KOPT-K1 (cell line): ENCODE results near the gene USE1.

Experiments
- H3K27ac ChIP-seq: fragments of 200-600 bp; sonication (generic); 2 replicates; pipeline ENCODE4 v1.5.1; 2016; ENCODE audit warnings: antibody characterized with exemption, mild to moderate bottlenecking, low read depth, low read length; ENCODE audit not compliant: poor library complexity, severe bottlenecking
- H3K36me3 ChIP-seq: fragments of 200-600 bp; sonication (generic); 2 replicates; pipeline ENCODE4 v1.5.1; 2017; ENCODE audit warnings: antibody characterized with exemption, mild to moderate bottlenecking, low read length, moderate library complexity; ENCODE audit not compliant: insufficient read depth
- H3K9me3 ChIP-seq: fragments of 200-600 bp; sonication (generic); 2 replicates; pipeline ENCODE4 v1.5.1; 2017; ENCODE audit warnings: antibody characterized with exemption, low read length, mild to moderate bottlenecking; ENCODE audit not compliant: insufficient read depth, poor library complexity, severe bottlenecking

The USE1 gene

DNA sequence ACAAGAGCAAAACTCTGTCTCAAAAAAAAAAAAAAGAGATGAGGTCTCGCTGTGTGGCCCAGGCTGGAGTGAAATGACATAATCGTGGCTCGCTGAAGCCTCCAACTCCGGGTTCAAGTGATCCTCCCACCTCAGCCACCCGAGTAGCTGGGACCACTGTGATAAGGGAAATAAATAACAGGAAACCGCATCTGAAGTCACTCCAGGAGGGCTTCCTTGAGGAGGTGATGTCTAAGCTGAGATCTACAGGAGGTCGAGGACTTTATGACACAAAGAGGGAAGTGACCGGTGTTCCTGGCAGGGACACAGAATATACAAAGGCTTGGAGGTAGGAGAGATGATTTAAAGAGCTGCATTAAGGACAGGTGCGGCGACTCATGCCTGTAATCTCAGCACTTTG, 39.5 kb downstream of the USE1 start:
- no peaks in the 10 kb centered on the region for H3K36me3 ChIP-seq
- no peak overlapping the region for H3K27ac ChIP-seq
- no peaks in the 10 kb centered on the region for H3K9me3 ChIP-seq

DNA sequence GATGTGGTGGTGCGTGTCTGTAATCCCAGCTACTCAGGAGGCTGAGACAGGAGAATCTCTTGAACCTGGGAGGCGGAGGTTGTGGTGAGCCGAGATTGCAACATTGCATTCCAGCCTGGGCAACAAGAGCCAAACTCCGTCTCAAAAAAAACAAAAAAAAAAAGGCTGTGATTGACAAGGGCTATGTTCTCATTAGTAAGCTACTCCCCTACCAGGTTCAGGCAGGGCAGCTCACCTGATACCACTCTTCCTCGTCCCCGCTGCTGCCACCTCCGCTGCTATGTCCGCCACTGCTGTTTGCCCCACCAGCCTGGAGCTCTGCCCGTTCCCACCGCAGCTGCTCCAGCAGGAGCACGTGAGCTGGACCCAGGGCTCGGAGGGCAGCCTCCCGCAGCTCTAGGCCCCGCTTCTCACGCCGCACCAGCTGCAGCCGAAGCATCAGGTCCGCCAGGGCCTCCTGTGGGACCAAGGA, 40.0 kb downstream of the USE1 start:
- Histone ChIP-seq H3K9me3 (no peaks in the 10 kb centered on the region), H3K27ac (no peak overlapping the region), H3K36me3 (no peaks in the 10 kb centered on the region)

DNA sequence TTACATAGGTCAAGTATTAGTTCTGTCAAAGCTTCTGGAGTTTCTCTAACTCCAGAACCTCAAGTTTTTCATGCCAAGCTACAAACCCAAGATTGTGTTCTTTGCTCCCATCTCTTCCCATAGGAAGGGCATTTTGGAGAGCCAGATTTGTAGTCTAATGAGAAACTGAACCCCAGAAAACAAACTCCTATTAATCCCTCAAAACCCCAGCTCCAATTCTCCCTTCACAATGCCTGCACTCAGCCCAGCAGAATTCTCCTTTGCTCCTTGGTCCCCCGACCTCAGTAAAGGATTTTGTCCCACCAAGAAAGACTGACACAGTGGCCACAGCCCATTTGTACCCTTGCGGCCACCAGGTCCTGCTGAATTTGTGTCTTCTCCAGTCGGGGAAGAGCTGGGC, 41.0 kb downstream of the USE1 start:
- Histone ChIP-seq H3K36me3 (no peaks in the 10 kb centered on the region), H3K27ac (no peak overlapping the region)

DNA sequence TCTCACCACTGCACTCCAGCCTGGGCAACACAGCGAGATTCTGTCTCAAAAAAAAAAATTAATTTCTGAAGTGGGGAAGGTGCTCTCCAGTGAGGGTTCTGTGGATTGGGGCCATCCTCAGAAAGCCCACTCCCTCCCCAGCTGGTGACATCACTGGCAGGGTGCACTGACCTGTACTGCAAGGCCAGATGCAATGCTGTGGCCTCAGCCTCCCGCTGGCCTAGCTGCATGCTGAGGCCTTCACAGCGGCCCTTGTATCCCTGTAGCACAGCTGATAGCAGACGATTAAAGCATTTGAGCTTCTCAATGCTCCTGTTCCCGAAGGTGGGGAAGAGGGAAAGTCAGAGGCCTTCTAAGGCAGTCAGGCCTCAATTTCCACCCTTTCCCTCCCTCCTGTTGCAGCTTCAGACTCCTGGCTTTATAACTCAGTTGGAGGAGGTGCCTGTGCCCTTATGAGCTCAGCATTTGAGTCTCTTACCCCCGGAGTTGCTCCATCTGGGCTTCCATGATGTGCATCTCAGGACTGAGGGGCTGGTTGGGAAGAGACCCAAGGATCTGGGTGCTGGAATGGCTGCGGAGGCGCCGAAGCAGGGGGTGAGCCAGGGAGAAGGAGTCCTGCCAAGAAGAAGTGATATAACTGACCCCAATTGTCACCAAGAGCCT, 44.1 kb downstream of the USE1 start:
- Histone ChIP-seq H3K27ac (no peak overlapping the region), H3K36me3 (no peaks in the 10 kb centered on the region), H3K9me3 (no peaks in the 10 kb centered on the region)

More for the DNA sequence above, 41.0 kb downstream of the USE1 start:
- H3K9me3 ChIP-seq, result no peaks in the 10 kb centered on the region

DNA sequence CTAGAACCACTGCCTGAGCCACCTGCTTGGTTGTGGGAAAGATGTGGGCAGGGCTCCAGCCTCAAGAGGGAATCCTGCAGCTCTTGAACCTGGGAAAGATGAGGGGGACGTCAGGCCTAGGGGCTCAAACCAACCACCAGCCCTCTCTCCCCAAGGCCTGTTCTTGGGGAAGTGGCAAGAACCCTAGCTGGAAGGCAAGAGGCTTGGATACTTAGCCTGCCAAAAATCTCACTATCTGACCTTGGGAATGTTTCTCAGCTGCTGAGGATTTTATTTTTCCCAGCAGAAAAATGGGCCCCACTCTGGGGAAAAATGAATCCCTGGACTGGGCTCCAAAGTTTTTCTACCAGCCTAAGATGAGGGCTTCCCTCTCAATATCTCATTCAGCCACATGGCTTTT, 44.8 kb downstream of the USE1 start:
- H3K27ac ChIP-seq, result no peak overlapping the region
- H3K9me3 ChIP-seq, result no peaks in the 10 kb centered on the region
- no peaks in the 10 kb centered on the region for H3K36me3 ChIP-seq

DNA sequence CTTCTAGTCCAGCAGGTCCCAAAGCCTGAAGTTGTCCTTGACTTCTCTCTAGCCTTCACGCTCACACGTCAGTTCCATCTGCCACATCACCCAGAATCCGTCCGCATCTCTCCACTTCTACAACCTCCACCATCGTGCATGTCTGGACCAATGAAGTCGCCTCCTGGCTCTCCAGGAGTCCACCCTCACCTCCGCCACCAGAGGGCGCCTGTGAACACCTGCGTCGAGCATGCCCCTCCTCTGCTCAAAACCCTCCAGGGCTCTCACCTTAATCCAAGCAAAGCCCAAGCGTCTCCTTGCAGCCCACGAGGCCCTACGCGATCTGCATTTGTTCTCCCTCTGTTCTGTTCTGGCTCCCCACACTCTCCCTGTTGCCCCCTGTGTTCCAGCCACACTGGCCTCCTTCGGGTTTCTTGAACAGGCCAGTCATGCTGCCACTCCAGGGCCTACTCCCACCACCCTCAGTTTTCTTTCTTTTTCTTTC, 45.7 kb downstream of the USE1 start:
- H3K9me3 ChIP-seq, result no peaks in the 10 kb centered on the region
- H3K27ac ChIP-seq, result no peak overlapping the region
- H3K36me3 ChIP-seq, result no peaks in the 10 kb centered on the region

DNA sequence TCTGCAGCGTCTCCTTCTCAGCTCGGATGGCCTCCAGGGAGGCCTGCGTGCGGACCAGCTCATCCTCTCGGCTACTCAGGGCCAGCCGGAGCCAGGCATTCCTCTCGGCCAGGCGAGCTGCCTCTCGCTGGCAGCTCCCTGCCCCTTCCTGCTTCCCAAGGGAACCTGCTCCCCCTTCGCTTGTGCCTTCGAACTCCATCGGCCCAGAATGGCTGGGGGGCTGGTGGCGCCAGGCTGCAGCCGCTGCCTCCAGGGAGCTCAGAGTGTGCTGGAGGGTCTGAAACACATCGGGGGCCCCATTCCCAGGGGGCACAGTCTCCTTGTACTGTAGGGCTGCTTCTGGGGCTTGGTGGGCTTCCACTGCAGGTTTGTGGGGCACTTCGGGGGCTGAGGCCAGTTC, 47.4 kb downstream of the USE1 start:
- Histone ChIP-seq H3K36me3 (no peaks in the 10 kb centered on the region), H3K27ac (no peak overlapping the region), H3K9me3 (no peaks in the 10 kb centered on the region)

DNA sequence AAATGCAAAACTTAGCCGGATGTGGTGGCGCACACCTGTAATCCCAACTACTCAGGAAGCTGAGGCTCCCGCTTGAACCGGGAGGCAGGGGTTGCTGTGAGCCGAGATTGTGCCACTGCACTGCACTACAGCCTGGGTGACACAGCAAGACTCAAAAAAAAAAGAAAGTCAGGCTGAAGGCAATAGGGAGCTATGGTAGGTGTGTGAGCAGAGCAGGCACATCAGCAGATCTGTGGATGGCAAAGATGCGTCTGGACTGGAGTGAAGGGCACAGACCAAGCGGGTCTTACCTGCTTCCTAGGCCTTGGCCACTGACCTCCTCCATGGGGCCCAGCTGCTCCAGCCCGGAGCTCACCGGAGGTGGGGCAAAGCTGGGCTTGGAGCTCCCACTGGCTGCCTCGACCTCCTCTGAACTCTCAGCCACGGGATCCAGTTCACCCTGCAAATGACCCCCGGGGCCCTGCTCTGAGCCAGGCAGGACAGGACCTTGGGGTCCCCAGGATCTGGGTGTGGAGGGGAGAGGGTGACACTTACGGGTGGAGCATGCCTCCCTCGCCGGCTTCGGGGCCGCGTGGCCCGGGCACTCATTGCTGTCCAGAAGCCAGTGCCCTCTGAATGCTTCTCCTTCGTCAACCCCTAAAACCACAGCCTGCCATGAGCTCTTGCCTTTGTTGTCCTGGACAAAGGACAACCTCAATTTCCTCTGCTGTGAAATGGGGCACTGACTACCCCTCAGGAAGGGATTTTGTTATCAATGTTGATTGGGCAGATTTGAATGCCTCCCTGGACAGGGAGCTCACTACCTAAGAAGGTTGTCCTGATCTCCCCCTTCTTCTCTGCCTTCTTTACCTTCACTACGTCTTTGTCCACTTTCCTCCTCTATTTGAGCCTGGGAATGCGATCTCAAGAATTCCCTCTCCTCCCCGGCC, 48.8 kb downstream of the USE1 start:
- H3K36me3 ChIP-seq, result peaks cover 4% of the 10 kb centered on the region; the same call in 1 of the 2 replicates
- H3K27ac ChIP-seq, result no peak overlapping the region

DNA sequence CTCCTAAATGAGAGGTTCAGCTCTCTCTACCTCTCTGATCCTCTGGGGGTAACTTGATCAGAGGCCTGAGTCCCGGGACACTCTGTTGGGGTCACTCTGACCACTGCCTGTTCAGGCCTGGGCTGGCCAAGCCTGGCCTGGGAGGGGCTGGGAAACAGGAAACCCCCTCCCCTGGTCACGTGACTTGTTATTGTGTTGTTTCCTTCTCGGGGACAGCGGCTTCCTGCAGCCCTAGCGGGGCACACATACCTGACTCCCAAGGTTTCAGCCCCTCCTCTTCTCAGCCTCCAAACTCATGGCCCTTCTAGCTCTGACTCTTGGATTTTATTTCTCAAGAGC, 49.5 kb downstream of the USE1 start, which contains the start of gene USHBP1:
Gene USHBP1 (minus strand): TSS at position 105 of the 339 bp plus-strand sequence. CDS start 446 bp downstream, outside the sequence.
- H3K36me3 ChIP-seq, result peaks cover 9% of the 10 kb centered on the region; the same call in 1 of the 2 replicates
- H3K9me3 ChIP-seq, result no peaks in the 10 kb centered on the region
- no peak within 1 kb of the TSS for H3K27ac ChIP-seq

More for the DNA sequence above, 48.8 kb downstream of the USE1 start:
- H3K9me3 ChIP-seq, result no peaks in the 10 kb centered on the region

DNA sequence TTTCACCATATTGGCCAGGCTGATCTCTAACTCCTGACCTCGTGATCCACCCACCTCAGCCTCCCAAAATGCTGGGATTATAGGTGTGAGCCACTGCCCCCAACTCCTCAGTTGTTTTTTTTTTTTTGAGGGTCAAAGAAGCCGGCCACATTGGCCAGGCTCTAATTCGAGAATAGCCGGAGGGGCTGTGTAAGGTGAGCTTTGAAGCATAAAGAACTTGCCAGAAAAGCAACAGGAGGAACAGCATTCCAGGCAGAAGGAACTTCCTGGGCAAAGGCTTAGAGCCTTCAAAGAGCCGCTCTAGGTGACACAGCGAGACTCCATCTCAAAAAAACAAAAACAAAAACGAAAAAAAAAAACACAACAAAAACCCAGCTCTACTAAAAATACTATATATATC, 50.9 kb downstream of the USE1 start:
- Histone ChIP-seq H3K27ac (no peak overlapping the region), H3K9me3 (no peaks in the 10 kb centered on the region), H3K36me3 (peaks cover 18% of the 10 kb centered on the region)

DNA sequence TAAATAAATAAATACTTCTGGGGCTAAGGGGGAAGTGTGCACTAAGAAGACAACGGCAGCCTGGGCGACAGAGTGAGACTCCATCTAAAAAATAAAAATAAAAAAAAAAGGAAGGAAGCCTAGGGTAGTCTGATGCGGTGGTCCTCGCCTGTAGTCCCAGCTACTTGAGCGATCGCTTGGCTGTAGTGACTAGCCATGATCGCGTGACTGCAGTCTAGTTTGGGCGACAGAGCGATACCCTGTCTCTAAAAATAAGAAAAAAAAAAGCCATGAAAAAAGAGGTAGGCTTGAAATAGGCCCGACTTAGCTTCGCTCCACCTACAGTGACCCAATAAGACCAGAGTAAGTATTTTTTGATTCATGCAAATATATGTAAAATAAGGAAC, 51.4 kb downstream of the USE1 start:
- Histone ChIP-seq H3K9me3 (no peaks in the 10 kb centered on the region), H3K27ac (no peak overlapping the region), H3K36me3 (peaks cover 23% of the 10 kb centered on the region)

DNA sequence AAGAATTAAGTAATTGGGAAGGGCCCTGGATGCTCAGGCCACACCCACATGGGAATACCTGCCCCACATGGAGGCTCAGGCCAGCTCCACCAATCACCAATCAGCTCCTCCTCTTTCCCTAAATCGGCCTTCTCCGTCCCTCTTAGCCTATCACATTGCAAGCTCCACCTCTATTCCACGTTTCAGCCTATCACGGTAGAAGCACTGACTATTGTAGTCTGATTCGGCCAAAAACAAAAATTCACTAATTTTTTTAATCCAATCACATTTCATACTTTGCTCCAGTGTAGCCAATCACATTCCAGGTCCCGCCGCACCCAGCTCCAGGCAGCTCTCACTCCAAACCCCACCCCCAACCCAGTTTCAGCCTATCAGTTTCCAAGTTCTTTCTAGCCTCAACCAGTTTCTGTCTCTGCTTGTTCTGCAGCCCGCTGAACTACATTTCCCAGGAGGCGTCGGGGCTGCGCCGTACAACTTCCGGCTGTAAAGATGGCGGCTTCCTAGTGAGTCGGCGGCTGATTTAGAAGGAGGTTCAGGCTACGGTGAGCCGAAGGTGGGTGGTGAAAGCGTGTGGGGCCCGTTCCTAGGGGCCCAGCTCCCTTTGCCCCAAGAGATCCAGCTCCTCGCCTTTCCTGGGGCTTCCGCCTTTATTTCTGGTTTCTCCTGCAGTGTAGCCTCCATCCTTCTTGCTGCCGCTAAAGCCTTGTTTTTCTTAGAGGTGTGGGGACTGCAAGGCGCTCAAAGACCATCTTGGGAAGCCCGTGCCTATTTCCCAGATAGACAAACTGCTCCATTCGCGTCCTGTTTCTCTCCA, 52.0 kb downstream of the USE1 start, which contains the start of gene BABAM1:
Gene BABAM1 (plus strand): TSS at position 469 of the 814 bp plus-strand sequence. CDS start 1,364 bp downstream, outside the sequence.
- H3K36me3 ChIP-seq, result peaks cover 29% of the 10 kb centered on the region
- H3K27ac ChIP-seq, result peak within 1 kb of the TSS; percentile 73

DNA sequence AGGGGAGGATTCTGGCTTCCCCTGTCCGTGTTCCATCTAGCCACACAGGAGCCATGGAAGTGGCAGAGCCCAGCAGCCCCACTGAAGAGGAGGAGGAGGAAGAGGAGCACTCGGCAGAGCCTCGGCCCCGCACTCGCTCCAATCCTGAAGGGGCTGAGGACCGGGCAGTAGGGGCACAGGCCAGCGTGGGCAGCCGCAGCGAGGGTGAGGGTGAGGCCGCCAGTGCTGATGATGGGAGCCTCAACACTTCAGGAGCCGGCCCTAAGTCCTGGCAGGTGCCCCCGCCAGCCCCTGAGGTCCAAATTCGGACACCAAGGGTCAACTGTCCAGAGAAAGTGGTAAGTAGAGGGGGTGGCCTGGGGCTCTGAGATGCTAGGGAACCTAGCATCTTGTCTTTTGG, 53.6 kb downstream of the USE1 start:
- H3K36me3 ChIP-seq, result peaks cover 42% of the 10 kb centered on the region
- peak overlapping the region; percentile 73 for H3K27ac ChIP-seq

More for the DNA sequence above, 52.0 kb downstream of the USE1 start, which contains the start of gene BABAM1:
- no peaks in the 10 kb centered on the region for H3K9me3 ChIP-seq

More for the DNA sequence above, 53.6 kb downstream of the USE1 start:
- H3K9me3 ChIP-seq, result no peaks in the 10 kb centered on the region
